Activated CD8-positive, alpha-beta T cell treated with anti-CD3 and anti-CD28 coated beads, Interleukin-2, amount 10 ng/mL, durations not matched to agents 7 days and 5 days (primary cell): Measurements from ENCODE around the gene GLIPR1L1. TPM values are rescaled to one million over a fixed set of nuclear protein-coding genes. Genes with fewer than 3 reads are reported as not detected.

Source experiments
- ATAC-seq: fragments of 150-1000 bp; cut with Tn5 transposase; one replicate; pipeline ENCODE4 v1.10.0; 2021; ENCODE audit warnings: moderate library complexity
- CTCF ChIA-PET: fragments of 350-600 bp; sonication (Branson Sonifier 250); formaldehyde crosslinking; loops from one replicate; lab custom pipeline; 2021; ENCODE audit warnings: antibody characterized with exemption; lab: Charles Lee
- POLR2A ChIA-PET: fragments of 350-600 bp; sonication (Branson Sonifier 250); formaldehyde crosslinking; loops from one replicate; lab custom pipeline; 2021; ENCODE audit warnings: antibody characterized with exemption; lab: Charles Lee
- DNase-seq: peaks from one replicate; pipeline ENCODE4 v3.0.0-alpha.2; 2020
- H3K27ac Mint-ChIP-seq: one replicate; pipeline ENCODE4 v1.8.0; 2021; ENCODE audit warnings: mild to moderate bottlenecking, mixed read lengths
- H3K27me3 Mint-ChIP-seq: one replicate; pipeline ENCODE4 v1.8.0; 2021; ENCODE audit warnings: low read depth, mixed read lengths
- H3K36me3 Mint-ChIP-seq: one replicate; pipeline ENCODE4 v1.8.0; 2021; ENCODE audit warnings: low read depth, mixed read lengths
- H3K4me1 Mint-ChIP-seq: one replicate; pipeline ENCODE4 v1.8.0; 2021; ENCODE audit warnings: low read depth, mixed read lengths
- H3K4me3 Mint-ChIP-seq: one replicate; pipeline ENCODE4 v1.8.0; 2021; ENCODE audit warnings: mild to moderate bottlenecking, mixed read lengths
- H3K9me3 Mint-ChIP-seq: one replicate; pipeline ENCODE4 v1.8.0; 2022; ENCODE audit warnings: mixed read lengths; ENCODE audit not compliant: insufficient read depth
- total RNA-seq, 2 experiments: library from RNA; stranded (reverse); gene quantifications; one replicate each; pipeline ENCODE4 v1.2.3, GENCODE V29; 2021

GLIPR1L1 gene
- total RNA-seq, 2 experiments from 2014 or later, result not detected

DNA sequence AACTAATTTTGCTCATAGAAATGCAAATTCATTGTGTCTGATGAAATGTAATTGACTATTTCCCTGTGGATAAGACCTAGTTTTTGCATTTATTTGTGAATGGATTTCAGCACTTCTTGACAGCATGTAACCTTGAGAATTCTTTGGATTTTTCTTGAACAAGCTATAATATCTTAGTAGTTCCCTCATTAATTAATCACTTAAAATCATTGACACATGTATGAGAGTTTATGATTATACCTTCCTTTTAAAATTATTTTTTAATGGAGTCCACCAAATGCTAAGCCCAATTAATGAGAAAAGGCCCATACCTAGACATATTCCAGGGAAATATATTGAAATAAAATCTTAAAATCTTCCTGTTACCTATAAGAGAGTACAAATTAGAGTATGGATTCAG is 73.2 kb downstream of the GLIPR1L1 start:
- ChIA-PET POLR2A (interaction anchor here (1.0 kb wide), 1 partner anchor 17 kb away, joined by 3 read pairs; the partner anchor contains the start of gene GLIPR1L2), CTCF (interaction anchor here (1.2 to 1.6 kb wide), 2 partner anchors 17 to 73 kb away, joined by 3 to 4 read pairs; partner anchors contain the start of genes GLIPR1L1 and GLIPR1L2)
- ATAC-seq, result no peak
- Mint-ChIP-seq H3K36me3 (no peaks in the 10 kb centered on the region), H3K4me1 (no peaks in the 10 kb centered on the region), H3K27ac (no peak overlapping the region), H3K27me3 (no peaks in the 10 kb centered on the region), H3K4me3 (no peak overlapping the region), H3K9me3 (no peaks in the 10 kb centered on the region)
- no peak for DNase-seq

DNA sequence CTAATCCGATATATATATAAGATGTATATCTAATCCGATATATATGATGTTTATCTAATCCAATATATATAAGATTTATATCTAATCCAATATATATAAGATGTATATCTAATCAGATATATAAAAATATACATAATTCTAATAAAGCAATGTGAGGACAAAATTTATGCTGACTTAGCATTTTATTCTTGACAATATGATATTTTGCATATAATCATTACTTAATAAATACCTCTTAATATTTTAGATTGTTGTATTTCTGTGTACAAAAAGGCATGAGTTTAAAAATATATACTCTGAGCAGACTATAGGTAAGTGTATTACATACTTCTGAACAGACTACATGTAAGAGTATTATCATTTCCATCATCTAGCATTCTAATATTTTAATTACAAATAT is 75.4 kb downstream of the GLIPR1L1 start:
- DNase-seq, result no peak
- Mint-ChIP-seq H3K4me3 (no peak overlapping the region), H3K27ac (no peak overlapping the region), H3K27me3 (no peaks in the 10 kb centered on the region), H3K9me3 (no peaks in the 10 kb centered on the region), H3K4me1 (no peaks in the 10 kb centered on the region), H3K36me3 (no peaks in the 10 kb centered on the region)
- POLR2A ChIA-PET, result no interaction called here
- ATAC-seq, result no peak
- CTCF ChIA-PET, result no interaction called here

DNA sequence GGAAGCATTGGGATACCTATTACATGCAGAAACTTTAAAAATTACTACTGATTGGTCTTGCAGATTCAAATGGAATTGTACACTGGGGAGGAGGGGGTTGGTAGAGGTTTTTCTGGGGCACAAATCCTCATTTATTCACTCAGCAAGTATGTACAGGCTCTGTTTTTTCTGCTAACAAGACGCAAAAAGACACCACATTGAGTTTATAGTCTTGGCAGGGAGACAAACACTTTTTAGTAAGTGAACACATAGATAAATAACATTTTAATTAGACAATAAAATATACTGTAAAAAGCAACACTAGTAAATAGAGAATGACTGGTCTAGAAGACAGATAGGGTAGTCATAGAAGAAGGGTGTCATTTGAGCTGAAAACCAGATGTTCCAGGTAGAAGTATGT is 80.2 kb downstream of the GLIPR1L1 start:
- Mint-ChIP-seq H3K4me1 (no peaks in the 10 kb centered on the region), H3K27ac (no peak overlapping the region), H3K27me3 (no peaks in the 10 kb centered on the region), H3K9me3 (no peaks in the 10 kb centered on the region), H3K4me3 (no peak overlapping the region), H3K36me3 (no peaks in the 10 kb centered on the region)
- ATAC-seq (no peak), DNase-seq (no peak)
- POLR2A ChIA-PET, result no interaction called here
- CTCF ChIA-PET, result interaction anchor here (0.6 kb wide), 1 partner anchor 47 kb away, joined by 3 read pairs; no protein-coding TSS in a partner anchor

DNA sequence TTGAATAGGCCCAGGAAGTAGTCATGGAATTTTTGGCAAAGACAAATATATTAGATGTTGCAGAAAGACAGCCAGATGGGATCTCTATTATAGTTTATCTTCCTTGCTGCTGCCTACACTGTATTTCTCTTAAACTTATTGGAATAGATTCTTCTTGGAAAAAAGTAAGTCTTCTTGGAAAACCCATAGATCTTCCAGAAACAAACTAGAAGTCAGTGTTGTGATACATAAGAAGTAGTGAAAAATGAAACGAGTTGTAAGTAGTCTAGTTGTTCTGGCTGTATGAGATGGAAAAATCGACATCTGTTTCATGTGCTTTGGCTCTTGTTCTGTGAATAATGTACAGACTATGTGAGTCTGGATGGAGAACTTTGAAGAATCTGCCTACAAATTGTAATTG is 85.4 kb downstream of the GLIPR1L1 start:
- Mint-ChIP-seq H3K36me3 (no peaks in the 10 kb centered on the region), H3K9me3 (no peaks in the 10 kb centered on the region), H3K27me3 (no peaks in the 10 kb centered on the region), H3K27ac (no peak overlapping the region), H3K4me1 (no peaks in the 10 kb centered on the region), H3K4me3 (no peak overlapping the region)
- no peak for ATAC-seq
- no peak for DNase-seq
- ChIA-PET CTCF (no interaction called here), POLR2A (no interaction called here)

Other genes with a start within 250 kb of the GLIPR1L1 start
- gene KCNC2, start 124.8 kb upstream of the GLIPR1L1 start, total RNA-seq, result not detected
- gene CAPS2, start 4.3 kb upstream of the GLIPR1L1 start, total RNA-seq, result 1 to 10 TPM; 3.1 to 4.1 TPM
- not detected for gene GLIPR1L2, start 56.4 kb downstream of the GLIPR1L1 start, total RNA-seq
- gene GLIPR1, start 146.1 kb downstream of the GLIPR1L1 start, total RNA-seq, result 10 to 100 TPM; 30.5 to 33.0 TPM
- gene KRR1, start 176.9 kb downstream of the GLIPR1L1 start, total RNA-seq, result 10 to 100 TPM; 71.0 to 73.1 TPM